HG03064 (cell line): ENCODE results near the gene RCC1.
"Not testable (repeated sequence)": the region's sequence is repeated elsewhere in the genome, so short reads cannot be mapped to it uniquely, and the experiment has no call there.

ENCODE experiments used
- ATAC-seq: cut with Tn5 transposase; IDR thresholded peaks from one replicate; pipeline ENCODE4 v1.9.1; 2021; ENCODE audit warnings: low read depth; ENCODE audit not compliant: unreplicated experiment

Gene RCC1

GRCh38 chr1:28541414-28542015 lies 35.7 kb downstream of the RCC1 start:
- ATAC-seq, result not testable (repeated sequence)

DNA sequence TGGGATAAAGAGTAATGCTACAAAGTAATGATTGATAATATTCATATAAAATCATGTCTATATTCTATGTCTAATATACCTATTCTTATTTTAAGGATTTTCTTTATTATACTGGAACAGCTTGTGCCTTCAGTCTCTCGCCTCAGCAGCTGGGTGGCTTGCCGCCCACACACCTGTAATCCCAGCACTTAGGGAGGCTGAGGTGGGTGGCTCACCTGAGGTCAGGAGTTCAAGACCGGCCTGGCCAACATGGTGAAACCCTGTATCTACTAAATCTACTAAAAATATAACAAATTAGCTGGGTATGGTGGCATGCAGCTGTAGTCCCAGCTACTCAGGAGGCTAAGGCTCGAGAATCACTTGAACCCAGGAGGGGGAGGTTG lies 39.4 kb downstream of the RCC1 start:
- ATAC-seq, result no peak

DNA sequence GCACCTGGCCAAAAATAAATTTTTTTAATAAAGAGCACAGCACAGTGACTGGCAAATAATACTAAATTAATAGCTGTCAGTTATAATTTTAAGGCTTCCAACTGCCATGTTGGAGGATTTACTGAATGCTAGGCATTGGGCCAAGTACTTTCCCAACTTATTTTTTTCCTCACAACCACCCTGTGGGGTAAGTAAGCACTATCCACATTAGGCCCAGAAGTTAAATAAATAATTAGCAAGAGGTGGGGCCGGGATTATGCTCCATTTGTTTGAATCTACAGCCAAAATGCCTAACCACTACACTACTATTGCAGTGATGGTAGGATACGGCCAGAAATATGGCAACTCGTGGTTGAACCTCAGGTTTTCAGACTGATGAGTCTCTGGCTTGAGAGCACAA lies 42.5 kb downstream of the RCC1 start:
- no peak for ATAC-seq

DNA sequence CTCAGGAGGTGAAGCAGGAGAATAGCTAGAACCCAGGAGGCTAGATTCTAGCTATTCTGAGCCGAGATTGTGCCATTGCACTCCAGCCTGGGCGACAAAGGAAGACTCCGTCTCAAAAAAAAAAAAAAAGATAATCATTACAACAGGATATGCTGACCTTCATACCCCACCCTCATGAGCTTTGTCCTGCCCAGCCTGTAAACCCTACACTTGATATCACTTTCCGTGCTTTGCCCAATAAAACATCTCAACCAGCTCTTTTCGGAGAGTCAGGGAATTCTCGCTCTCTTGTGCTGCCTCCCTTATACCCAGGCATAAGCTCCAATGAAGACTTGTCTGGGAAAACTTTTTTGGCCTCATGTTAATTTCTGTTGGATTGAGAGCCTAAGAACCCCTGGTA lies 45.5 kb downstream of the RCC1 start:
- ATAC-seq, result no peak

- peak; percentile 94 for ATAC-seq
Observed at GRCh38 chr1:28552758-28553663, 47.2 kb downstream of the RCC1 start, which contains the start of gene TRNAU1AP. TSS of gene TRNAU1AP (plus strand) at chr1:28553085. CDS start at chr1:28553111, 26 bp downstream.

DNA sequence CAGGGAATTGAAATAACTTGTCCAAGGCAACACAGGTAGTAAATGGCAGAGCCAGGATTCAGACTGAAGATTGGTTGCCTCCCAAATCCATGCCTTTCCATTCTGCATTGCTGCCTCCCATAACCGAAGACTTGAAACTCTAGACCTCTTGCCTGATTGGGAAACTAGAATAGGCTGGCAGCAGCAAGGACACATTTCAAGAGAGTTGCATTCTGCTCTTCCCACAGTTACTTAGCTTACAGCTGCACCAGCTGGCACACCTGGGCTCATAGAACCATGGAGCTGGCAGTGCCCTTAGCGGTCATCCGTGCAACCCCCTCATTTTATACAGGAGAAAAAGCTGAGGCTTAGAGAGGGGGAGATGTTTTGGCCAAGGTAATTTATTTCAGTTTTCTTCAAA lies 55.0 kb downstream of the RCC1 start:
- no peak for ATAC-seq

- ATAC-seq, result no peak
Observed at GRCh38 chr1:28564310-28564709, 58.5 kb downstream of the RCC1 start.

- ATAC-seq, result no peak
Observed at GRCh38 chr1:28565040-28565439, 59.2 kb downstream of the RCC1 start.

DNA sequence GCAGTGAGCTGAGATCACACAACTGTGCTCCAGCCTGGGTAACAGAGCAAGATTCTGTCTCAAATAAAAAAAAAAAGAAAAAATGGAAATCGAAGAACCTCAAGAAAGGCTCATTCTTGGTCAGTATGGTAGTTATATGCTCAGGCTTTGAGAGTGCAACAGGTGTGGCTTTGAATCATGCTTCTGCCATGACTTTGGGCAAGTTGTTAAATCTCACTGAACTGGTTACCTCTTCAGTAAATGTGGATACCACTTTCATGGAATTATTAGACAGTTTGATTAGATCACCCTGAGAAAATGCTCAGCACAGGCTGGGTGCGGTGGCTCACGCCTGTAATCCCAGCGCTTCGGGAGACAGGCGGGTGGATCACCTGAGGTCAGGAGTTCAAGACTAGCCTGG lies 59.9 kb downstream of the RCC1 start:
- ATAC-seq, result no peak

DNA sequence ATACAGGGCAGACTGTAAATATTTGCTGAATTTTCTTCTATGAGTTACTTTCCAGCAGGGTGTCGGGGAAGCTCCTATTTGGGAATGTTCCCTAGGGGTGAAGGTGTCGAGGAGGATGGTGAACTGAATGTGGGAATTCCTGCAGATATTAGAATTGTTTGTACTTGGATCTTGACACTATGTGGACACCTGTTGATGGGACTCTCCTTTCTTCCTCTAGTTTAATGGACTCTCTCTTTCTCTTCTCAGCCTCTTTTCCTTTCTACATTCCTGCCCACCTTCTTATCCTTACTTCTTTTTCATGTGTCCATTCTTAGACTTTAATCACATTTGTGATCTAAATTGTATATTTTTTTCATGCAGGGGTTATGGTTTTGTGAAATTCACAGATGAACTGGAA lies 61.1 kb downstream of the RCC1 start:
- no peak for ATAC-seq

- ATAC-seq, result no peak
Observed at GRCh38 chr1:28571911-28572310, 66.1 kb downstream of the RCC1 start.

GRCh38 chr1:28572891-28573290 lies 67.0 kb downstream of the RCC1 start:
- ATAC-seq, result not testable (repeated sequence)

GRCh38 chr1:28573564-28573963 lies 67.7 kb downstream of the RCC1 start:
- no peak for ATAC-seq

DNA sequence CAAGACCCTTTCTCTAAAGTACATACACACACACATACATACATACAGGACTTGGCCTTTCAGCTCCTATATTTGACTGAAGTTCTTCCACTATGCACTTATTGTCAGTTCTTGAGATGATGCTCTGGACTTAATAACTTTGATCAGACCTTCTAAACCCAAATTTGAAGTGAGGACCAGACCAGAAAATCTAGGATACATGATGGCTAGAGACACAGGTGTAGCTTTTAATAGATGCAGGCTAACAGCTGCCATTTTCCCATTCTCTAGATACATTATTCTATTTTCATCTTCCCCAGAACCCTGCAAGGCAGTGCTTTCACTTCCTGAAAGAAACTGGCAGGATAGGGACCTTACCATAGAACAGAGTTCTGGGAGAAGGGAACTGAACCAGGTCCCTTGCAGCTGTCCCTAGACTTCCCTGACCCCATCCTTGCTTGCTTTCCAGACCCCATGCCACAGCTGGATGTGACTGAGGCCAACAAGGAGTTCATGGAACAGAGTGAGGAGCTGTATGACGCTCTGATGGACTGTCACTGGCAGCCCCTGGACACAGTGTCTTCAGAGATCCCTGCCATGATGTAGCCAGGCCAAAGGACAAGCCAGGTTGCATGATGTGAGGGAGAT lies 71.3 kb downstream of the RCC1 start:
- no peak for ATAC-seq

DNA sequence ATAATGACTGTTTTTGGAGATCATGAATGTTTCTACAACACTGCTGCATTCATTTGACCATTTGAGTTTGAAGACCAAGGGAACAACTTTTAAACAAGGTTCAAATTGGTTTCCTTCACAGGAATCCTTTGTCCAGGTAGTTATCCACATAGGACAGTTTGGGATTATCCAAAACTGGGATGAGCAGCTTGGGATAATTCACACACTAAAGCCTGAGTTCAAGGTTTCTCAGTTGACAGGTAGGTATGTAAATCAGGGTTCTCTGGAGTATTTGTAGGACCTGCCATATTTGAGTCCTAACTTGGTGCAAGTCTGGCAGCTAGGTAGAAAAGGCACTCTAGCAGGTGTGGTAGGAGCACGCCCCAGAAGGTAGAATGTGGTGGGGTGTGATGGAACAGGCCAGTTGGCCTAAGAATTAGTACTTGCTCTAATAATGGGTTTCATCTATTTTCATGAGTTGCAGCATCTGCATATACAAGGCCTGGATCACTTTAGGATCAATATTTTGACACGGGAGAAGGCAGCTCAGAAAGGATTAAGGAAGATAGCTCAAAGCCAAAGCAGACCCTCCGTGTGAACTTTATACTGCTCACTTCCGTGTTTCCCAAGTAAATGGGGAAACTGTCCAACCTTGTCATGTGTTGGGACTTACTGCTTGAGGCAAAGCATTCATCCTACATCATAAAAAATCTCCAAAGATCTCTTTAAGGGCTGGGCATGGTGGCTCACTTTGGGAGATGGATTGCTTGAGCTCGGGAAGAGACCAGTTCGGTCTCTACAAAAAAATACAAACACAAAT lies 72.1 kb downstream of the RCC1 start:
- no peak for ATAC-seq

- ATAC-seq, result no peak
Observed at GRCh38 chr1:28578696-28579218, 72.9 kb downstream of the RCC1 start.

DNA sequence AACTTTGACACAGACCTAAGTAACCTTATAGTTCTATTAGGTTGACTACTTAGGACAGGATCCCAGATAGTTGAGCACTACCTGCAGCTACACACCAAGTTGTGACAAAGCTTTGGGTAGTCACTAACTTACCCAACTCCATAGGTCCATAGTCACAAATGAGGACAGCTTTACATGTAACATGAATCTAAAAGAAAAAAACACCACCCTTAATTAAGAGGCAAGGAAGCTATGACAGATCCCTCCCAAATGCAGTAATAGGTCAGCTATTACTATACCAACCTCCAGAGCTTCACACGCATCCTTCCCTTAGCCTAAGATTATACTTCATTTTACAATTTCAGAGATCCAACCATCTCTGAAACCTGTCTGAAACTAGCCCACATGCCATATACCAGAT lies 73.6 kb downstream of the RCC1 start:
- no peak for ATAC-seq

DNA sequence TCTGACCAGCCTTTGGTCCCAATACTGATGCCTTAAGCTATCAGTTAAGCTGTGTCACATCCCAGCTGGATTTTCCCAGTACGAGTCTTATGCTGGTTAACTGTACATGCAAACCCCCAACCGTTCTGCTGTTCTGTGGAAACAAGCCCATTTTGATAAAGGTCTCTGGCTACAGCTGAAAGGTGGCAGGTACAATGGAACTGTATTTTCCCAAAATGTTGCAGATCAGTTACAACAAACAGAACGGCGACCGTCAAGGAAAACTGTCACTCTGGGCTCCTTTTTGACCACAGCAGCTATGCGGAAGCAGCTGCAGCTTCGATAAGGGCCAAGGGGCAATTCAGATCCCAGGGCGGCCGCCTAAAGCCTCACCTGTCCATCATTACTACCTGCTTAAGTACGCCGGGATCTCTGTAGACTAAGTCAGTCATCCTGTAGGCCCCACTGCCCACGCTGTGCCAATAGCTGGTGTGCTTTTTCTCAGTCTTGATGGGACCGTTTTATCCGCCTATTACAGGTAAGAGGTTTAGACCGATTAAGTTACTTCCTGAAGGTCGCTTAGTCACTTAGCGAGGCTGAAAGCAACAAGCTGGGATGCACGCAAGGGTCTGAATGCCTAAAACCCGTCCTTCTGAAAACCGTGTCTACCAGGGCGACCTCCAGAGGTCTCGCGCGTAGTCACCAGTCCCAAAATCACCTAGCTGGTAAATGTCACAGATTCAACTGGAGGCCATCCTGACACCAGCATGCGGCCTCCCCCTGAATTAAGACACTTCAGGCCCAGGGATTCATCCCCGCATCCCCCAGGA lies 75.1 kb downstream of the RCC1 start:
- peak; percentile 13 for ATAC-seq

- ATAC-seq, result peak; percentile 73
Observed at GRCh38 chr1:28581531-28582247, 75.8 kb downstream of the RCC1 start.
